GM21576 (cell line): ENCODE data around the gene KLK11.
"Not testable (repeated sequence)": the region's sequence is repeated elsewhere in the genome, so short reads cannot be mapped to it uniquely, and the experiment has no call there.

Experiments used
- ATAC-seq: cut with Tn5 transposase; IDR thresholded peaks from one replicate; pipeline ENCODE4 v1.9.1; 2021; ENCODE audit warnings: mild to moderate bottlenecking, moderate library complexity; ENCODE audit not compliant: unreplicated experiment

The KLK11 gene

GRCh38 chr19:51006406-51006805 is 20.0 kb downstream of the KLK11 start:
- ATAC-seq: no peak

GRCh38 chr19:51005248-51005647 is 21.2 kb downstream of the KLK11 start:
- no peak for ATAC-seq

GRCh38 chr19:51003316-51003715 is 23.1 kb downstream of the KLK11 start:
- ATAC-seq: no peak

GRCh38 chr19:51002542-51003311 is 23.7 kb downstream of the KLK11 start:
- no peak for ATAC-seq

- no peak for ATAC-seq
These were observed 24.3 kb downstream of the KLK11 start for GRCh38 chr19:51002089-51002532.

- no peak for ATAC-seq
These were observed 24.9 kb downstream of the KLK11 start, which contains the start of gene KLK8 for GRCh38 chr19:51001515-51001914. Gene KLK8 (minus strand): TSS chr19:51001604. CDS start chr19:51001167, 437 bp downstream.

GRCh38 chr19:51000981-51001380 is 25.4 kb downstream of the KLK11 start:
- ATAC-seq: no peak

- no peak for ATAC-seq
These were observed 26.0 kb downstream of the KLK11 start for GRCh38 chr19:51000426-51000825.

GRCh38 chr19:50998686-50999085 is 27.7 kb downstream of the KLK11 start:
- ATAC-seq: no peak

- no peak for ATAC-seq
These were observed 28.4 kb downstream of the KLK11 start for GRCh38 chr19:50998061-50998460.

- ATAC-seq: no peak
These were observed 32.3 kb downstream of the KLK11 start for GRCh38 chr19:50994129-50994528.

GRCh38 chr19:50992666-50993035 is 33.8 kb downstream of the KLK11 start:
- no peak for ATAC-seq

GRCh38 chr19:50984416-50984815 is 42.0 kb downstream of the KLK11 start:
- not testable (repeated sequence) for ATAC-seq

GRCh38 chr19:50983625-50984292 is 42.7 kb downstream of the KLK11 start, which contains the start of gene KLK7:
Gene KLK7 (minus strand): TSS chr19:50983917. CDS start chr19:50982399, 1,518 bp downstream.
- no peak for ATAC-seq

GRCh38 chr19:50982186-50982585 is 44.2 kb downstream of the KLK11 start:
- no peak for ATAC-seq

GRCh38 chr19:50981587-50982146 is 44.7 kb downstream of the KLK11 start:
- no peak for ATAC-seq

- no peak for ATAC-seq
These were observed 46.2 kb downstream of the KLK11 start for GRCh38 chr19:50980208-50980607.

GRCh38 chr19:50979758-50980157 is 46.7 kb downstream of the KLK11 start:
- ATAC-seq: no peak

- no peak for ATAC-seq
These were observed 47.5 kb downstream of the KLK11 start for GRCh38 chr19:50978772-50979390.

GRCh38 chr19:50977626-50978025 is 48.8 kb downstream of the KLK11 start:
- no peak for ATAC-seq

- ATAC-seq: no peak
These were observed 50.6 kb downstream of the KLK11 start for GRCh38 chr19:50975766-50976165.
